ENCODE measurements around the gene NOP9. TPM values are rescaled to one million over a fixed set of nuclear protein-coding genes. Genes with fewer than 3 reads are reported as not detected.

Gene NOP9
- total and polyA plus RNA-seq, 4 experiments from 2014 or later, result 0.83 to 28.1 (median 12.3) TPM

GRCh38 chr14:24339284-24340151 is 39.9 kb downstream of the NOP9 start, which contains the start of gene RIPK3:
TSS of gene RIPK3 (minus strand) at chr14:24339991. CDS start at chr14:24339826, 165 bp downstream.
- intact Hi-C loops (cut with micrococcal nuclease), result no loop called here
- Mint-ChIP-seq H3K36me3 (peaks cover 32% of the 10 kb centered on the region in 2 donors), H3K27me3 (peaks cover 7 to 13% of the 10 kb centered on the region in 2 donors), H3K4me1 (peaks cover 17 to 50% (median 31%) of the 10 kb centered on the region in 4 donors), H3K4me3 (peak within 1 kb of the TSS; percentile 93 to 98 (median 96)), H3K27ac (peak within 1 kb of the TSS; percentile 82 to 98 (median 96)), H3K9me3 (no peaks in the 10 kb centered on the region)
- Histone ChIP-seq H3K4me1 (ENCODE audit: insufficient read depth, low read length) (peaks cover 32% of the 10 kb centered on the region), H3K4me3 (ENCODE audit: low read length in 2 of 2) (peak within 1 kb of the TSS; percentile 85 to 86), H3K36me3 (ENCODE audit: insufficient read depth, low read length) (peaks cover 18% of the 10 kb centered on the region), H3K27me3 (ENCODE audit: insufficient read depth, low read length) (peaks cover 5% of the 10 kb centered on the region), H3K27ac (ENCODE audit: low read depth, low read length) (peak within 1 kb of the TSS; percentile 67), H3K9me3 (ENCODE audit: control insufficient read depth in 1 of 2, low read length in 2 of 2) (no peaks in the 10 kb centered on the region)
- ChIA-PET POLR2A (ENCODE audit: partially characterized antibody) (interaction anchor here (0.6 to 12.5 kb wide), 20 partner anchors 9 to 226 kb away, joined by 3 to 361 read pairs (median 4); partner anchors contain the start of genes CBLN3, CHMP4A, CIDEB and DHRS1), CTCF (ENCODE audit: partially characterized antibody) (interaction anchor here (0.5 to 23.0 kb wide), 7 partner anchors 18 to 282 kb away, joined by 3 to 791 read pairs (median 4); partner anchors contain the start of genes CBLN3, CIDEB, KHNYN and LTB4R)
- DNase-seq, result peak; percentile 65 to 80 (median 68)

- CTCF ChIA-PET (ENCODE audit: partially characterized antibody), result interaction anchor here (0.8 to 23.0 kb wide), 5 partner anchors 8 to 98 kb away, joined by 4 to 791 read pairs (median 12); partner anchors contain the start of genes CBLN3, CIDEB, KHNYN and LTB4R
- Histone ChIP-seq H3K4me3 (ENCODE audit: low read length in 2 of 2) (no peak overlapping the region), H3K9me3 (ENCODE audit: control insufficient read depth in 1 of 2, low read length in 2 of 2) (no peaks in the 10 kb centered on the region), H3K36me3 (ENCODE audit: insufficient read depth, low read length) (peaks cover 18% of the 10 kb centered on the region), H3K4me1 (ENCODE audit: insufficient read depth, low read length) (peaks cover 24% of the 10 kb centered on the region), H3K27ac (ENCODE audit: low read depth, low read length) (no peak overlapping the region), H3K27me3 (ENCODE audit: insufficient read depth, low read length) (no peaks in the 10 kb centered on the region)
- POLR2A ChIA-PET (ENCODE audit: partially characterized antibody), result interaction anchor here (1.0 to 12.5 kb wide), 8 partner anchors 8 to 98 kb away, joined by 3 to 361 read pairs (median 7); partner anchors contain the start of genes CBLN3, KHNYN, LTB4R and LTB4R2
- intact Hi-C loops (cut with micrococcal nuclease), result no loop called here
- Mint-ChIP-seq H3K4me3 (peak overlapping the region in 3 of 8 donors; percentile 95 to 98 (median 97)), H3K9me3 (no peaks in the 10 kb centered on the region), H3K36me3 (peaks cover 27 to 32% of the 10 kb centered on the region in 2 donors), H3K4me1 (peaks cover 16 to 41% (median 27%) of the 10 kb centered on the region in 4 donors), H3K27me3 (peaks cover 12 to 14% of the 10 kb centered on the region in 2 donors), H3K27ac (peak overlapping the region in 1 of 7 donors; percentile 82)
- DNase-seq, result no peak
Observed at GRCh38 chr14:24340606-24341005, 41.0 kb downstream of the NOP9 start.

- intact Hi-C loops (cut with micrococcal nuclease), result no loop called here
- H3K27ac ChIP-seq (ENCODE audit: low read depth, low read length), result no peak overlapping the region
- Mint-ChIP-seq H3K36me3 (peaks cover 7 to 12% of the 10 kb centered on the region in 2 donors), H3K9me3 (no peaks in the 10 kb centered on the region), H3K4me1 (peaks cover 14 to 27% (median 18%) of the 10 kb centered on the region in 4 donors), H3K27ac (no peak overlapping the region), H3K27me3 (peaks cover 12 to 20% of the 10 kb centered on the region in 2 donors), H3K4me3 (no peak overlapping the region)
- DNase-seq, result no peak
- H3K27me3 ChIP-seq (ENCODE audit: insufficient read depth, low read length), result no peaks in the 10 kb centered on the region
- peaks cover 21% of the 10 kb centered on the region for H3K4me1 ChIP-seq (ENCODE audit: insufficient read depth, low read length)
- ChIA-PET CTCF (ENCODE audit: partially characterized antibody) (interaction anchor here (5.7 to 23.0 kb wide), 2 partner anchors 10 to 89 kb away, joined by 46 to 791 read pairs; partner anchors contain the start of genes ADCY4, CBLN3, KHNYN and SDR39U1), POLR2A (ENCODE audit: partially characterized antibody) (interaction anchor here (1.9 kb wide), 1 partner anchor 101 kb away, joined by 4 read pairs; no protein-coding TSS in a partner anchor)
- no peaks in the 10 kb centered on the region for H3K9me3 ChIP-seq (ENCODE audit: control insufficient read depth in 1 of 2, low read length in 2 of 2)
- peaks cover 5% of the 10 kb centered on the region for H3K36me3 ChIP-seq (ENCODE audit: insufficient read depth, low read length)
- no peak overlapping the region for H3K4me3 ChIP-seq (ENCODE audit: low read length in 2 of 2)
Observed at GRCh38 chr14:24342889-24343288, 43.2 kb downstream of the NOP9 start.

- H3K4me3 ChIP-seq (ENCODE audit: low read length in 2 of 2), result no peak overlapping the region
- H3K4me1 ChIP-seq (ENCODE audit: insufficient read depth, low read length), result peaks cover 10% of the 10 kb centered on the region
- DNase-seq, result no peak
- ChIA-PET CTCF (ENCODE audit: partially characterized antibody) (interaction anchor here (5.7 kb wide), 1 partner anchor 11 kb away, joined by 46 read pairs; the partner anchor contains the start of gene ADCY4), POLR2A (ENCODE audit: partially characterized antibody) (no interaction called here)
- peaks cover 12 to 23% of the 10 kb centered on the region in 2 donors for H3K27me3 Mint-ChIP-seq
- H3K27ac ChIP-seq (ENCODE audit: low read depth, low read length), result no peak overlapping the region
- peaks cover 7 to 16% (median 10%) of the 10 kb centered on the region in 4 donors for H3K4me1 Mint-ChIP-seq
- intact Hi-C loops (cut with micrococcal nuclease), result no loop called here
- no peaks in the 10 kb centered on the region for H3K9me3 ChIP-seq (ENCODE audit: control insufficient read depth in 1 of 2, low read length in 2 of 2)
- H3K4me3 Mint-ChIP-seq, result no peak overlapping the region
- H3K36me3 Mint-ChIP-seq, result peaks cover 0 to 4% of the 10 kb centered on the region in 2 donors
- H3K27me3 ChIP-seq (ENCODE audit: insufficient read depth, low read length), result no peaks in the 10 kb centered on the region
- H3K27ac Mint-ChIP-seq, result no peak overlapping the region
- H3K9me3 Mint-ChIP-seq, result no peaks in the 10 kb centered on the region
- H3K36me3 ChIP-seq (ENCODE audit: insufficient read depth, low read length), result no peaks in the 10 kb centered on the region
Observed at GRCh38 chr14:24343795-24344660, 44.4 kb downstream of the NOP9 start.

- H3K4me3 Mint-ChIP-seq, result no peak overlapping the region
- POLR2A ChIA-PET (ENCODE audit: partially characterized antibody), result interaction anchor here (1.2 kb wide), 1 partner anchor 83 kb away, joined by 4 read pairs; no protein-coding TSS in a partner anchor
- H3K27ac Mint-ChIP-seq, result no peak overlapping the region
- H3K36me3 Mint-ChIP-seq, result no peaks in the 10 kb centered on the region
- H3K4me3 ChIP-seq (ENCODE audit: low read length in 2 of 2), result no peak overlapping the region
- no peak for DNase-seq
- CTCF ChIA-PET (ENCODE audit: partially characterized antibody), result interaction anchor here (1.1 to 5.7 kb wide), 4 partner anchors 11 to 38 kb away, joined by 3 to 46 read pairs (median 4); partner anchors contain the start of gene ADCY4
- no peaks in the 10 kb centered on the region for H3K36me3 ChIP-seq (ENCODE audit: insufficient read depth, low read length)
- H3K4me1 ChIP-seq (ENCODE audit: insufficient read depth, low read length), result no peaks in the 10 kb centered on the region
- H3K4me1 Mint-ChIP-seq, result no peaks in the 10 kb centered on the region
- H3K27me3 Mint-ChIP-seq, result peaks cover 32 to 44% of the 10 kb centered on the region in 2 donors
- peaks cover 3% of the 10 kb centered on the region for H3K27me3 ChIP-seq (ENCODE audit: insufficient read depth, low read length)
- no peaks in the 10 kb centered on the region for H3K9me3 ChIP-seq (ENCODE audit: control insufficient read depth in 1 of 2, low read length in 2 of 2)
- intact Hi-C loops (cut with micrococcal nuclease), result no loop called here
- no peaks in the 10 kb centered on the region for H3K9me3 Mint-ChIP-seq
- no peak overlapping the region for H3K27ac ChIP-seq (ENCODE audit: low read depth, low read length)
Observed at GRCh38 chr14:24347134-24347533, 47.5 kb downstream of the NOP9 start.

- ChIA-PET CTCF (ENCODE audit: partially characterized antibody) (interaction anchor here (0.7 to 5.7 kb wide), 5 partner anchors 10 to 41 kb away, joined by 3 to 46 read pairs (median 4); partner anchors contain the start of genes ADCY4 and CIDEB), POLR2A (ENCODE audit: partially characterized antibody) (interaction anchor here (0.6 kb wide), 1 partner anchor 19 kb away, joined by 5 read pairs; no protein-coding TSS in a partner anchor)
- Histone ChIP-seq H3K36me3 (ENCODE audit: insufficient read depth, low read length) (no peaks in the 10 kb centered on the region), H3K27me3 (ENCODE audit: insufficient read depth, low read length) (peaks cover 3% of the 10 kb centered on the region), H3K4me3 (ENCODE audit: low read length in 2 of 2) (no peak overlapping the region), H3K9me3 (ENCODE audit: control insufficient read depth in 1 of 2, low read length in 2 of 2) (no peaks in the 10 kb centered on the region), H3K27ac (ENCODE audit: low read depth, low read length) (no peak overlapping the region), H3K4me1 (ENCODE audit: insufficient read depth, low read length) (no peaks in the 10 kb centered on the region)
- intact Hi-C loops (cut with micrococcal nuclease), result no loop called here
- no peak for DNase-seq
- H3K27me3 Mint-ChIP-seq, result peaks cover 35 to 49% of the 10 kb centered on the region in 2 donors
- no peak overlapping the region for H3K27ac Mint-ChIP-seq
- H3K4me1 Mint-ChIP-seq, result no peaks in the 10 kb centered on the region
- H3K36me3 Mint-ChIP-seq, result no peaks in the 10 kb centered on the region
- H3K4me3 Mint-ChIP-seq, result no peak overlapping the region
- H3K9me3 Mint-ChIP-seq, result no peaks in the 10 kb centered on the region
Observed at GRCh38 chr14:24348186-24348585, 48.5 kb downstream of the NOP9 start.

Measured in CD4-positive, alpha-beta memory T cell (primary cell).